ENCODE data around the gene ZNF385A. TPM values are rescaled to one million over a fixed set of nuclear protein-coding genes. Genes with fewer than 3 reads are reported as not detected.

The ZNF385A gene
- total and polyA plus RNA-seq, 2 of the 4 experiments (the other 2 are of a cell fraction) = 0.36 to 2.5 TPM

GRCh38 chr12:54371328-54372112 is 13.0 kb downstream of the ZNF385A start:
- Histone ChIP-seq H3K18ac (ENCODE audit: low read depth, low read length) (no peak overlapping the region), H3K79me1 (ENCODE audit: low read depth in 1 of 2, low read length in 2 of 2) (no peaks in the 10 kb centered on the region), H3K56ac (ENCODE audit: extremely low read depth, insufficient read depth, low read length) (no peak overlapping the region), H2AK9ac (replicated peaks; ENCODE audit: low read depth, low read length, poor library complexity) (peak overlapping the region; percentile 52), H4K20me1 (ENCODE audit: insufficient read depth, low read length) (no peaks in the 10 kb centered on the region), H2BK120ac (ENCODE audit: low read depth, low read length) (no peak overlapping the region), H3K23ac (ENCODE audit: low read depth, low read length) (no peak overlapping the region), H3K27me3 (ENCODE audit: control insufficient read depth, insufficient read depth, low read length) (no peaks in the 10 kb centered on the region), H2AFZ (replicated peaks; ENCODE audit: low read length, poor library complexity) (peak overlapping the region; percentile 16), H4K8ac (ENCODE audit: low read depth in 2 of 2, low read length in 2 of 2) (no peak overlapping the region), H2AK5ac (ENCODE audit: low read depth, low read length) (no peak overlapping the region), H3K4me3 (ENCODE audit: insufficient read depth, low read depth, low read length) (no peak overlapping the region), H3K27ac (ENCODE audit: insufficient read depth, low read length) (no peak overlapping the region), H3K4me2 (ENCODE audit: low read depth, low read length) (no peak overlapping the region), H3K9me1 (ENCODE audit: insufficient read depth, low read length) (no peaks in the 10 kb centered on the region; the same call in 1 of the 2 replicates), H3K4ac (ENCODE audit: low read depth, low read length) (no peak overlapping the region), H4K5ac (ENCODE audit: low read depth, low read length) (no peak overlapping the region), H3K9ac (ENCODE audit: low read depth, low read length) (no peak overlapping the region), H3K9me3 (ENCODE audit: control insufficient read depth, insufficient read depth, low read length) (no peaks in the 10 kb centered on the region), H3K14ac (replicated peaks; ENCODE audit: low read depth, low read length) (no peak overlapping the region), H2BK20ac (ENCODE audit: low read depth, low read length) (no peak overlapping the region), H4K91ac (ENCODE audit: insufficient read depth, low read depth, low read length) (no peak overlapping the region), H3K36me3 (ENCODE audit: control insufficient read depth, insufficient read depth, low read length) (peaks cover 1% of the 10 kb centered on the region; the same call in 1 of the 2 replicates), H2BK5ac (ENCODE audit: low read depth, low read length, poor library complexity, severe bottlenecking) (no peak overlapping the region), H3K4me1 (ENCODE audit: control insufficient read depth, insufficient read depth, low read length) (peaks cover 10% of the 10 kb centered on the region; the same call in 1 of the 2 replicates), H2BK15ac (ENCODE audit: low read depth, low read length) (no peak overlapping the region)
- BruUV-seq (replicated peaks) = no TSS peak
- DNase-seq (no peak), ATAC-seq (ENCODE audit: low read depth) (no peak)
- TF ChIP-seq SMC3 (IDR thresholded peaks at IDR 0.05; ENCODE audit: low read depth, low read length) = no peak
- TF ChIP-seq, protein P1, sequence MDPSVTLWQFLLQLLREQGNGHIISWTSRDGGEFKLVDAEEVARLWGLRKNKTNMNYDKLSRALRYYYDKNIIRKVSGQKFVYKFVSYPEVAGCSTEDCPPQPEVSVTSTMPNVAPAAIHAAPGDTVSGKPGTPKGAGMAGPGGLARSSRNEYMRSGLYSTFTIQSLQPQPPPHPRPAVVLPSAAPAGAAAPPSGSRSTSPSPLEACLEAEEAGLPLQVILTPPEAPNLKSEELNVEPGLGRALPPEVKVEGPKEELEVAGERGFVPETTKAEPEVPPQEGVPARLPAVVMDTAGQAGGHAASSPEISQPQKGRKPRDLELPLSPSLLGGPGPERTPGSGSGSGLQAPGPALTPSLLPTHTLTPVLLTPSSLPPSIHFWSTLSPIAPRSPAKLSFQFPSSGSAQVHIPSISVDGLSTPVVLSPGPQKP (IDR thresholded peaks at IDR 0.05; ENCODE audit: borderline replicate concordance, low read depth, low read length) = no peak
- TF ChIP-seq RAD21 (IDR thresholded peaks at IDR 0.05; ENCODE audit: low read length) = no peak
- TF ChIP-seq CHD1 (IDR thresholded peaks at IDR 0.05; ENCODE audit: low read depth, low read length) = no peak
- no peak for TF ChIP-seq CEBPB (IDR thresholded peaks at IDR 0.05; ENCODE audit: low read depth, low read length)
- no peak for TF ChIP-seq FOS (IDR thresholded peaks at IDR 0.05; ENCODE audit: low read depth, low read length)
- no peak for TF ChIP-seq NFE2L2 (IDR thresholded peaks at IDR 0.05; ENCODE audit: low read depth, low read length)
- no peak for TF ChIP-seq MAZ (IDR thresholded peaks at IDR 0.05; ENCODE audit: borderline replicate concordance, low read depth, low read length)
- TF ChIP-seq BHLHE40 (IDR thresholded peaks at IDR 0.05; ENCODE audit: low read depth, low read length) = no peak
- dilution Hi-C loops (cut with HindIII; ENCODE audit: low sequenced_read_pairs, unreplicated experiment) (no loop called here), in situ Hi-C loops (cut with MboI; ENCODE audit: low sequenced_read_pairs) (loop anchor here (10.0 kb wide), 1 partner anchor 377 kb away; no protein-coding TSS in a partner anchor), intact Hi-C loops (cut with micrococcal nuclease) (no loop called here)
- WGBS, 2 experiments (ENCODE audit: extremely low coverage in 2 of 2, insufficient read length in 1 of 2) = no CpG with 5 or more reads among the region's 5 CpGs
- CTCF ChIA-PET = interaction anchor here (1.4 to 1.8 kb wide), 3 partner anchors 8 to 157 kb away, joined by 6 to 10 read pairs (median 9); no protein-coding TSS in a partner anchor
- POLR2A ChIA-PET (ENCODE audit: unreplicated experiment) = no interaction called here
